Mesendoderm (in vitro differentiated cells): ENCODE measurements around the gene AOPEP.

Source experiments
- DNase-seq: peaks from one replicate; pipeline ENCODE4 v3.0.0; 2013
- H2AK5ac ChIP-seq: 2 replicates; pipeline ENCODE4 v1.6.1; 2013; ENCODE audit warnings: low read length, inconsistent platforms
- H2BK120ac ChIP-seq: 2 replicates; pipeline ENCODE4 v1.6.1; 2013; ENCODE audit warnings: low read depth, mild to moderate bottlenecking, low read length, moderate library complexity, mixed read lengths
- H2BK15ac ChIP-seq: replicated peaks from 2 replicates; pipeline ENCODE4 v1.6.1; 2013; ENCODE audit warnings: low read depth, mild to moderate bottlenecking, moderate library complexity
- H2BK5ac ChIP-seq: 2 replicates; pipeline ENCODE4 v1.6.1; 2013; ENCODE audit warnings: low read length, inconsistent platforms
- H3K18ac ChIP-seq: 2 replicates; pipeline ENCODE4 v1.6.1; 2013; ENCODE audit warnings: mild to moderate bottlenecking, low read length, mixed read lengths
- H3K23ac ChIP-seq: one replicate; pipeline ENCODE4 v1.6.1; 2013; ENCODE audit warnings: low read length
- H3K27ac ChIP-seq: 2 replicates; pipeline ENCODE4 v1.5.1; 2013; ENCODE audit warnings: low read depth, mild to moderate bottlenecking, inconsistent platforms, low read length, moderate library complexity
- H3K27me3 ChIP-seq: 2 replicates; pipeline ENCODE4 v1.6.1; 2013; ENCODE audit warnings: low read length, control low read depth, mild to moderate bottlenecking, inconsistent platforms; ENCODE audit not compliant: insufficient read depth, poor library complexity
- H3K36me3 ChIP-seq: 2 replicates; pipeline ENCODE4 v1.6.1; 2013; ENCODE audit warnings: low read length, inconsistent platforms; ENCODE audit not compliant: control insufficient read depth, insufficient read depth
- H3K4ac ChIP-seq: one replicate; pipeline ENCODE4 v1.6.1; 2013; ENCODE audit warnings: low read depth, mild to moderate bottlenecking, low read length, moderate library complexity
- H3K4me1 ChIP-seq: 2 replicates; pipeline ENCODE4 v1.6.1; 2013; ENCODE audit warnings: low read depth, low read length, inconsistent platforms; ENCODE audit not compliant: control insufficient read depth
- H3K4me2 ChIP-seq: 2 replicates; pipeline ENCODE4 v1.6.1; 2013; ENCODE audit warnings: low read length
- H3K4me3 ChIP-seq: 2 replicates; pipeline ENCODE4 v1.5.1; 2013; ENCODE audit warnings: mild to moderate bottlenecking, low read length
- H3K56ac ChIP-seq: one replicate; pipeline ENCODE4 v1.6.1; 2013; ENCODE audit warnings: low read length
- H3K79me1 ChIP-seq: 2 replicates; pipeline ENCODE4 v1.6.1; 2013; ENCODE audit warnings: low read length, inconsistent platforms
- H3K79me2 ChIP-seq: 2 replicates; pipeline ENCODE4 v1.6.1; 2013; ENCODE audit warnings: mild to moderate bottlenecking, low read length; ENCODE audit not compliant: control insufficient read depth, insufficient read depth
- H3K9ac ChIP-seq: 2 replicates; pipeline ENCODE4 v1.6.1; 2013; ENCODE audit warnings: low read length, inconsistent platforms
- H4K5ac ChIP-seq: one replicate; pipeline ENCODE4 v1.6.1; 2013; ENCODE audit warnings: low read length
- H4K8ac ChIP-seq: one replicate; pipeline ENCODE4 v1.6.1; 2013; ENCODE audit warnings: low read depth, mild to moderate bottlenecking, control low read depth, low read length, moderate library complexity
- WGBS: extraction: QIAGEN DNeasy Blood & Tissue Kit; methylation state at CpG from one replicate; pipeline ENCODE4 v1.1.7; 2013; ENCODE audit warnings: low lambda C conversion rate, missing lambda C conversion rate; ENCODE audit not compliant: insufficient coverage; ENCODE audit errors: extremely low coverage; 5-methylcytosine and 5-hydroxymethylcytosine counted together

The AOPEP gene

GRCh38 chr9:94949370-94949769 is 222.9 kb downstream of the AOPEP start:
- Histone ChIP-seq H3K79me2 (no peaks in the 10 kb centered on the region), H4K8ac (no peak overlapping the region), H2AK5ac (no peak overlapping the region), H3K4ac (no peak overlapping the region), H2BK5ac (no peak overlapping the region), H3K79me1 (no peaks in the 10 kb centered on the region), H3K9ac (no peak overlapping the region), H3K4me2 (no peak overlapping the region), H3K23ac (no peak overlapping the region), H3K4me3 (no peak overlapping the region), H4K5ac (no peak overlapping the region), H2BK120ac (no peak overlapping the region), H3K27me3 (no peaks in the 10 kb centered on the region), H3K36me3 (no peaks in the 10 kb centered on the region), H3K27ac (no peak overlapping the region), H3K18ac (no peak overlapping the region), H2BK15ac (no peak overlapping the region), H3K4me1 (peaks cover 35% of the 10 kb centered on the region), H3K56ac (no peak overlapping the region)
- DNase-seq = peak; percentile 49
- WGBS = no CpG with 5 or more reads among the region's 5 CpGs

DNA sequence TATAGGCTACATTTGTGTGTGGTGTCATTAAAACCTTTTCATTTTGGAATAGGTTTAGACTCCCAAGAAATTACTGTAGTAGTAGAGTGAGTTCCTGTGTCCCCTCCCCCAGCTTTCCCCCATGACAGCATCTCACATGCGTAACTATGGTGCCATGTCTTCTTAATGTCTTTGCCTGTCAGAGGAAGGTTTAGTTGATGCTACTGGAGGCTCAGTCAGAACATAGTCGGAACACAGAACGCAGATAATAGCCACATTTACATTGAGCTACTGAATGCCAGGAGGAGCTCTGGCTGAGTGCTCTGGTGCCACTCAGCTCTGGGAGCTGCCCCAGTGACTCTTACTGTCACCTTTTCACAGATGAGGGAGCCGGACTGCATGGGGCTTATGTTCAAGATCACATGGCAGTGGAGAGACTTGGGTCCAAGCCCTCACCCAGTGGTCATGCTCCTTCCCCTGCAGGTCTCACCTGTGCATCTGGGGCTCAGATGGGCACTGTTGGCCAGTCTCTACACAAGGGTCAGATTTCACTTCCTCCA is 223.6 kb downstream of the AOPEP start:
- no peak overlapping the region for H2AK5ac ChIP-seq
- H3K56ac ChIP-seq = peak overlapping the region; percentile 44
- no peaks in the 10 kb centered on the region for H3K36me3 ChIP-seq
- peak overlapping the region; percentile 44 for H2BK5ac ChIP-seq
- H3K4ac ChIP-seq = no peak overlapping the region
- no peak overlapping the region for H4K8ac ChIP-seq
- peak overlapping the region; percentile 8 for H4K5ac ChIP-seq
- H3K4me3 ChIP-seq = no peak overlapping the region
- no peak overlapping the region for H3K4me2 ChIP-seq
- no peak overlapping the region for H2BK120ac ChIP-seq
- H3K23ac ChIP-seq = no peak overlapping the region
- no peaks in the 10 kb centered on the region for H3K79me2 ChIP-seq
- no peak overlapping the region for H3K9ac ChIP-seq
- no CpG with 5 or more reads among the region's 4 CpGs for WGBS
- no peaks in the 10 kb centered on the region for H3K27me3 ChIP-seq
- no peak for DNase-seq
- H3K79me1 ChIP-seq = no peaks in the 10 kb centered on the region
- no peak overlapping the region for H3K27ac ChIP-seq
- H3K18ac ChIP-seq = no peak overlapping the region
- peaks cover 35% of the 10 kb centered on the region for H3K4me1 ChIP-seq
- no peak overlapping the region for H2BK15ac ChIP-seq

GRCh38 chr9:94950579-94951323 is 224.3 kb downstream of the AOPEP start:
- no peak overlapping the region for H3K27ac ChIP-seq
- H3K79me1 ChIP-seq = no peaks in the 10 kb centered on the region
- no peak overlapping the region for H3K56ac ChIP-seq
- H4K5ac ChIP-seq = no peak overlapping the region
- H3K9ac ChIP-seq = no peak overlapping the region
- no peaks in the 10 kb centered on the region for H3K79me2 ChIP-seq
- WGBS = no CpG with 5 or more reads among the region's 7 CpGs
- DNase-seq = no peak
- no peaks in the 10 kb centered on the region for H3K27me3 ChIP-seq
- no peaks in the 10 kb centered on the region for H3K36me3 ChIP-seq
- H4K8ac ChIP-seq = no peak overlapping the region
- peaks cover 35% of the 10 kb centered on the region for H3K4me1 ChIP-seq
- H3K4me2 ChIP-seq = no peak overlapping the region
- H3K23ac ChIP-seq = no peak overlapping the region
- H2BK5ac ChIP-seq = no peak overlapping the region
- H3K4ac ChIP-seq = no peak overlapping the region
- no peak overlapping the region for H3K18ac ChIP-seq
- no peak overlapping the region for H2BK120ac ChIP-seq
- H2BK15ac ChIP-seq = no peak overlapping the region
- H3K4me3 ChIP-seq = no peak overlapping the region
- H2AK5ac ChIP-seq = no peak overlapping the region

DNA sequence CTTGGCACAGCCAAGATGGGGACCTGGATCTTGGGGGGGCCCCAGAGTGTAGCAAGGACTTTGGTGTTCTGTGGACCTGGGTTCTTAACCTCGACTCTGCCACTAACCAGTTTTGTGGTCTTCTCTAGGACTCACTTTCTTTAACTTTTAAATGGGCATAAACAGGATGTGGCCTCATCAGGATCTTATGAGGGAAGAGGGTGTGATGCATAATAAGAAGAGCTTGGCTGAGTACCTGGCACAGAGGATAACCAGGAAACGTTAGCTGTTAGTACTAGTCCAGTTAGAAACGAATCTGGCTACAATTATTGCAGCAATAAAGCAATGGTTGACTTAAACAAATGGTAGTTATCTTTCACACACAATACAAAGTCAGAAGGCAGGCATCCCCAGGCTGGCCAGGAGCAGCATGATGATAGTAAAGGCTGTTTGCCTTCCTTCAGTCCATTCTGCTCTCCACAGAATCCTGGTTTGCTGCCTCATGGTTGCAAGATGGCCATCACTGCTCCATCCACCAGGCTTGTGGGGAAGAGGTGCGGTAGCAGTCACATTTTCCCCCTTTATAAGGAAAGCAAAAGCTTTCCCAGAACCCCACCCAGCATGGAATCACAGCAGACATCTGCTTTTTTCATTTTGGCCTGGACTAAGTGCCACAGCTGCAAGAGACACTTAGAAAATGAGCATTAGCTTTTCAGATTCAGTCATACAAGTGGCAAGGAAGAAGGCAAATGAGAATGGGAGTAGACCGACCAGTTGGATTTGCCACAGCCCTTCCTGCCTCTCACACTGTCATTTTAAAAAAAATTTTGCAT is 225.0 kb downstream of the AOPEP start:
- no peak overlapping the region for H3K18ac ChIP-seq
- H3K4me1 ChIP-seq = peaks cover 35% of the 10 kb centered on the region
- H3K79me2 ChIP-seq = no peaks in the 10 kb centered on the region
- H2BK120ac ChIP-seq = no peak overlapping the region
- H3K23ac ChIP-seq = no peak overlapping the region
- H3K4me3 ChIP-seq = no peak overlapping the region
- no peak overlapping the region for H2BK15ac ChIP-seq
- H3K27ac ChIP-seq = no peak overlapping the region
- no CpG with 5 or more reads among the region's 5 CpGs for WGBS
- no peak for DNase-seq
- H3K27me3 ChIP-seq = no peaks in the 10 kb centered on the region
- H2BK5ac ChIP-seq = no peak overlapping the region
- H4K8ac ChIP-seq = no peak overlapping the region
- H3K36me3 ChIP-seq = no peaks in the 10 kb centered on the region
- no peaks in the 10 kb centered on the region for H3K79me1 ChIP-seq
- H3K4me2 ChIP-seq = no peak overlapping the region
- no peak overlapping the region for H2AK5ac ChIP-seq
- H3K9ac ChIP-seq = no peak overlapping the region
- no peak overlapping the region for H3K4ac ChIP-seq
- no peak overlapping the region for H3K56ac ChIP-seq
- H4K5ac ChIP-seq = no peak overlapping the region

GRCh38 chr9:94952565-94953373 is 226.3 kb downstream of the AOPEP start:
- DNase-seq = no peak
- H2AK5ac ChIP-seq = no peak overlapping the region

More at GRCh38 chr9:94952565-94953373, 226.3 kb downstream of the AOPEP start:
- H3K4ac ChIP-seq = no peak overlapping the region
- no peak overlapping the region for H2BK5ac ChIP-seq
- H3K9ac ChIP-seq = no peak overlapping the region
- no peak overlapping the region for H3K18ac ChIP-seq
- H3K56ac ChIP-seq = no peak overlapping the region
- WGBS = no CpG with 5 or more reads among the region's 8 CpGs
- no peaks in the 10 kb centered on the region for H3K79me1 ChIP-seq
- no peak overlapping the region for H3K4me2 ChIP-seq
- H2BK120ac ChIP-seq = no peak overlapping the region
- H4K8ac ChIP-seq = no peak overlapping the region
- no peak overlapping the region for H4K5ac ChIP-seq
- no peak overlapping the region for H3K27ac ChIP-seq
- no peaks in the 10 kb centered on the region for H3K27me3 ChIP-seq
- H3K23ac ChIP-seq = no peak overlapping the region
- H3K4me1 ChIP-seq = peaks cover 35% of the 10 kb centered on the region
- no peaks in the 10 kb centered on the region for H3K36me3 ChIP-seq
- H2BK15ac ChIP-seq = no peak overlapping the region
- no peaks in the 10 kb centered on the region for H3K79me2 ChIP-seq
- no peak overlapping the region for H3K4me3 ChIP-seq
